Neural cell (in vitro differentiated cells): ENCODE data around the gene ZNF503.

ENCODE experiments used
- EP300 ChIP-seq: fragments of 450-650 bp; conservative IDR thresholded peaks from 2 replicates; pipeline ENCODE4 v1.6.1; 2014; ENCODE audit warnings: antibody characterized with exemption, mild to moderate bottlenecking, moderate library complexity; ENCODE audit not compliant: poor library complexity, severe bottlenecking
- EZH2 ChIP-seq: fragments of 200-600, 300-800 bp; shearing (Covaris generic), sonication (generic); IDR thresholded peaks from 2 replicates; pipeline ENCODE4 v1.6.1; 2014; ENCODE audit warnings: antibody characterized with exemption, low read length, borderline replicate concordance, mild to moderate bottlenecking; ENCODE audit not compliant: insufficient read depth, poor library complexity, severe bottlenecking
- POLR2AphosphoS5 ChIP-seq: IDR thresholded peaks from 2 replicates; pipeline ENCODE4 v1.6.1; 2012
- RAD21 ChIP-seq: fragments of 450-650 bp; conservative IDR thresholded peaks from 2 replicates; pipeline ENCODE4 v1.6.1; 2014; ENCODE audit warnings: antibody characterized with exemption, mild to moderate bottlenecking, moderate library complexity
- SMC3 ChIP-seq: fragments of 450-650 bp; conservative IDR thresholded peaks from 2 replicates; pipeline ENCODE4 v1.6.1; 2014; ENCODE audit warnings: antibody characterized with exemption, mild to moderate bottlenecking, moderate library complexity; ENCODE audit not compliant: poor library complexity
- TAF1 ChIP-seq: IDR thresholded peaks from 2 replicates; pipeline ENCODE4 v1.6.1; 2012; ENCODE audit warnings: low read depth
- TF ChIP-seq, protein P1 (sequence below): fragments of 450-650 bp; IDR thresholded peaks from 2 replicates; pipeline ENCODE4 v1.5.1; 2014; ENCODE audit warnings: antibody characterized with exemption, mild to moderate bottlenecking, moderate library complexity; ENCODE audit not compliant: poor library complexity, severe bottlenecking

DNA sequence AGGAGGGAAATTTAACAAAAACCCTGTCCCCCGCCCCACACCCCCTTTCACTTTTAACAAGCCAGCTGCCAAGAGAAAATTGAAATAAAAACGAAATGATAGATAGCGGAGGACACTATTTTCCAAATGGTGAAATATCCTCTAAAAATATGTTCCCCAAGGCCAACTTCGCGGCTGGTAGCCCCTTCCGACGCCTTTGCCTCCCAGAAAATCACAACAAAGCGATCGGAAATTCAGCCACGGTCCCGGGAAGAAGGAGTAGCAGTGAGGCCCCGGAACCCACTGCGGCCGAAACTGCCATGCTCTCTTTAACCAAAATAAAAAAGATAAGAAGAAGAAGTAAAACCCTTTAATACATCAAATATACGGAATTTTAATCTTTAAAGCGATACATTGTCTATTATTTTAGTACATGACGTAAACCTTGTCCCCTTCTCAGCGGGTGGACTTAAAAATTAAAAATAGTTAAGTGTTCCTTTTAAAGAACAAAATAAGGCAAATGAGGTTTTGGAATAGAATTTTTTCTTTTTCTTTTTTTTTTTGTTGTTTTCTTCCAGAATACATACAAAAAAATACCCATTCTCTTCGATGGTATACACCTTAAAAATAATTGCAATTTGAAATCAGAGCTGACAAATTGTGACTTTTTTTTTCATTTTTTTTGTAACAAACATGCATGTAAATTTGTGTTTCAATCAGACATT lies 3.9 kb downstream of the ZNF503 start:
- TF ChIP-seq, protein P1, sequence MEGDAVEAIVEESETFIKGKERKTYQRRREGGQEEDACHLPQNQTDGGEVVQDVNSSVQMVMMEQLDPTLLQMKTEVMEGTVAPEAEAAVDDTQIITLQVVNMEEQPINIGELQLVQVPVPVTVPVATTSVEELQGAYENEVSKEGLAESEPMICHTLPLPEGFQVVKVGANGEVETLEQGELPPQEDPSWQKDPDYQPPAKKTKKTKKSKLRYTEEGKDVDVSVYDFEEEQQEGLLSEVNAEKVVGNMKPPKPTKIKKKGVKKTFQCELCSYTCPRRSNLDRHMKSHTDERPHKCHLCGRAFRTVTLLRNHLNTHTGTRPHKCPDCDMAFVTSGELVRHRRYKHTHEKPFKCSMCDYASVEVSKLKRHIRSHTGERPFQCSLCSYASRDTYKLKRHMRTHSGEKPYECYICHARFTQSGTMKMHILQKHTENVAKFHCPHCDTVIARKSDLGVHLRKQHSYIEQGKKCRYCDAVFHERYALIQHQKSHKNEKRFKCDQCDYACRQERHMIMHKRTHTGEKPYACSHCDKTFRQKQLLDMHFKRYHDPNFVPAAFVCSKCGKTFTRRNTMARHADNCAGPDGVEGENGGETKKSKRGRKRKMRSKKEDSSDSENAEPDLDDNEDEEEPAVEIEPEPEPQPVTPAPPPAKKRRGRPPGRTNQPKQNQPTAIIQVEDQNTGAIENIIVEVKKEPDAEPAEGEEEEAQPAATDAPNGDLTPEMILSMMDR, result no peak
- no peak for TF ChIP-seq EZH2
- peak; percentile 42 for TF ChIP-seq TAF1
- no peak for TF ChIP-seq POLR2AphosphoS5
- TF ChIP-seq RAD21, result no peak
- TF ChIP-seq EP300, result no peak
- TF ChIP-seq SMC3, result no peak
